A673 (cell line): Measurements from ENCODE around the gene C1orf74.

Experiments
- CTCF ChIP-seq: fragments of 300-800, 200-600 bp; sonication (generic); conservative IDR thresholded peaks from 2 replicates; pipeline ENCODE4 v1.5.1; 2017; ENCODE audit warnings: low read depth, mild to moderate bottlenecking, antibody characterized with exemption, low read length, moderate library complexity, mixed read lengths
- EZH2 ChIP-seq: fragments of 200-600 bp; sonication (generic); IDR thresholded peaks from 2 replicates; pipeline ENCODE4 v1.6.1; 2017; ENCODE audit warnings: borderline replicate concordance, low read depth, mild to moderate bottlenecking, mixed read lengths, antibody characterized with exemption, low read length; ENCODE audit not compliant: poor library complexity, severe bottlenecking

GRCh38 chr1:209774592-209774991, 9.8 kb downstream of the C1orf74 start:
- TF ChIP-seq EZH2 (no peak), CTCF (no peak)
